NCI-H2081 (cell line): ENCODE measurements around the gene KRT73.
A peak's percentile ranks its signal among the peaks of the same experiment; 100 is the strongest.

Source experiments
- DNase-seq, 2 experiments: peaks; one replicate each; lab custom pipeline; 2025; lab: John Stamatoyannopoulos, UW

KRT73 gene

GRCh38 chr12:52568111-52568510, 50.2 kb downstream of the KRT73 start:
- no peak for DNase-seq

- no peak for DNase-seq
Measured at GRCh38 chr12:52566847-52567291, 51.5 kb downstream of the KRT73 start.

GRCh38 chr12:52564582-52564981, 53.8 kb downstream of the KRT73 start:
- DNase-seq, result no peak

GRCh38 chr12:52561880-52562449, 56.4 kb downstream of the KRT73 start:
- no peak for DNase-seq

- no peak for DNase-seq
Measured at GRCh38 chr12:52559979-52560378, 58.4 kb downstream of the KRT73 start.

- DNase-seq, result peak in 1 of 2 experiments; percentile 30
Measured at GRCh38 chr12:52558781-52559445, 59.4 kb downstream of the KRT73 start.
